GF-D8 (cell line): ENCODE data around the gene DCC.

Source experiments
- DNase-seq: peaks from one replicate; lab custom pipeline; 2025; lab: John Stamatoyannopoulos, UW

Gene DCC

GRCh38 chr18:53225567-53226325, 885.7 kb downstream of the DCC start:
- no peak for DNase-seq

GRCh38 chr18:53234610-53235009, 894.6 kb downstream of the DCC start:
- no peak for DNase-seq

GRCh38 chr18:53241161-53241560, 901.2 kb downstream of the DCC start:
- DNase-seq, result no peak

GRCh38 chr18:53253789-53254188, 913.8 kb downstream of the DCC start:
- DNase-seq, result no peak

- DNase-seq, result no peak
Measured at GRCh38 chr18:53254265-53254664, 914.3 kb downstream of the DCC start.

GRCh38 chr18:53261241-53261640, 921.2 kb downstream of the DCC start:
- no peak for DNase-seq

GRCh38 chr18:53266850-53267249, 926.9 kb downstream of the DCC start:
- no peak for DNase-seq

- no peak for DNase-seq
Measured at GRCh38 chr18:53268455-53268854, 928.5 kb downstream of the DCC start.

GRCh38 chr18:53281406-53281805, 941.4 kb downstream of the DCC start:
- DNase-seq, result no peak

- no peak for DNase-seq
Measured at GRCh38 chr18:53283708-53284107, 943.7 kb downstream of the DCC start.

GRCh38 chr18:53305461-53305860, 965.5 kb downstream of the DCC start:
- no peak for DNase-seq

- DNase-seq, result no peak
Measured at GRCh38 chr18:53319628-53320027, 979.6 kb downstream of the DCC start.

- no peak for DNase-seq
Measured at GRCh38 chr18:53322163-53322562, 982.2 kb downstream of the DCC start.

- no peak for DNase-seq
Measured at GRCh38 chr18:53324353-53324752, 984.4 kb downstream of the DCC start.

GRCh38 chr18:53360501-53361443, 1020.8 kb downstream of the DCC start:
- DNase-seq, result no peak

GRCh38 chr18:53375621-53376020, 1035.6 kb downstream of the DCC start:
- DNase-seq, result no peak

- DNase-seq, result no peak
Measured at GRCh38 chr18:53380063-53380639, 1040.2 kb downstream of the DCC start.

- no peak for DNase-seq
Measured at GRCh38 chr18:53382870-53383269, 1042.9 kb downstream of the DCC start.

GRCh38 chr18:53385889-53386288, 1045.9 kb downstream of the DCC start:
- DNase-seq, result no peak

- DNase-seq, result no peak
Measured at GRCh38 chr18:53387581-53387980, 1047.6 kb downstream of the DCC start.

GRCh38 chr18:53402670-53403069, 1062.7 kb downstream of the DCC start:
- no peak for DNase-seq

- no peak for DNase-seq
Measured at GRCh38 chr18:53408271-53408670, 1068.3 kb downstream of the DCC start.

- no peak for DNase-seq
Measured at GRCh38 chr18:53411511-53411910, 1071.5 kb downstream of the DCC start.
